Stimulated activated CD4-positive, alpha-beta T cell treated with anti-CD3 and anti-CD28 coated beads, Interleukin-1b, Interleukin-23, amount 100 ng/mL, for 4 hours (primary cell): ENCODE data around the gene CDKN2C.
A peak's percentile ranks its signal among the peaks of the same experiment; 100 is the strongest.
"Not testable (repeated sequence)": the region's sequence is repeated elsewhere in the genome, so short reads cannot be mapped to it uniquely, and the experiment has no call there.

Experiments
- DNase-seq, 2 donors: peaks; one replicate each; pipeline ENCODE4 v3.0.0-alpha.2; 2020; ENCODE audit warnings: low read depth in 2 of 2

The CDKN2C gene

GRCh38 chr1:50969611-50970508, at the start of gene CDKN2C:
Gene CDKN2C (plus strand): TSS chr1:50970245. CDS start chr1:50970369, 124 bp downstream.
- peak in 1 of 2 donors; percentile 24 for DNase-seq

DNA sequence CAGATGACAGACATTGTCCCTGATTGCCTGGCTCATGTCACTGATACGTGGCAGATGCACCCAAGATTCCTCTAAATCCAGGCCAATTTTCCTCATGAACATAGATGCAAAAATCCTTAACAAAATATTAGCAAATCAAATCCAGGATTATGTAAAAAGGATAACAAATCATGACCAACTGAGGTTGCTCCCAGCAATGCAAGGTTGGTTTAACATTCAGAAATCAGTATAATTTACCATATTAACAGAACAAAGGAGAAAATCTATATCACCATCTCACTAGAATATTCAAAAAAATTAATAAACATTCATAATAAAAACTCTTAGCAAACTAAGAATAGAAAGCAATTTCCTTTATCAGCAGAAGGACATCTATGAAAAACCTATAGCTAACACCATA, 49.6 kb upstream of the CDKN2C start:
- no peak for DNase-seq

DNA sequence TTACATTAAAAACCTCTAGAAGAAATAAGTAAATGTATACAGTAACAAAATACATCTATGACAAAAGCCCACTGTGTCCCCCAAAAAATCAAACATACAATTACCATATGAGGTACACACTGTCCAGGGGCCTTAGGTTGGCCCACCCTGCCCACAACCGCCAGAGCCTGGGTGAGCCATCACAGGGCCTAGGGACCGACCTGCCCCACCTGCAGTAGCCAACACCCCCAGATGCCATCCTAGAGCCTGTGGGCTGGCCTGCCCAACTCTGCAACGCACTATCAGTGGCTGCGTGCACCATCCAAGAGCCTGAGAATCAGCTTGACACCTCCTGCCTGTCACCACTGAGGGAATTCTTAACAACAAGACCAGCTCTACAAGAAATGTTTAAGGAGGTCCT, 49.0 kb upstream of the CDKN2C start:
- DNase-seq = no peak

GRCh38 chr1:50923564-50923963, 46.5 kb upstream of the CDKN2C start:
- DNase-seq = no peak

- DNase-seq = no peak
Observed at GRCh38 chr1:50929376-50929958, 40.6 kb upstream of the CDKN2C start.

DNA sequence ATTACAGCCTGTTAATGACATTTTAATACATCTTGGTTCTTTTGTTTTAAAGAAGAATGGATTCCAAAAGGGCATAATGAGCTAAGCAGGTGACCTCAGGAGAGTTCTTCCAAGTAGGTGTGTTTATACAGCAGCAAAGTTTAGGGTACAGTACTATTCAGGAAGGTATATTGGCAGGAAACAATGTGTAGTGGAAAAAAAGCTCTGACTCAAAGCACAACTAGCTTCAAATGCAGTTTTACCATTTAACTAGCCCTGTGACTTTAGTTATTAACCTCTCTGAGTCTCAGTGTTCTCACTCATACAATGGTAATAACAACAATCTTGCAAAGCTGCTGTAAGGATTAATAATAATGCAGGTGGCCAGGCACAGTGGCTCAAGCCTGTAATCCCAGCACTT, 39.9 kb upstream of the CDKN2C start:
- DNase-seq = no peak

DNA sequence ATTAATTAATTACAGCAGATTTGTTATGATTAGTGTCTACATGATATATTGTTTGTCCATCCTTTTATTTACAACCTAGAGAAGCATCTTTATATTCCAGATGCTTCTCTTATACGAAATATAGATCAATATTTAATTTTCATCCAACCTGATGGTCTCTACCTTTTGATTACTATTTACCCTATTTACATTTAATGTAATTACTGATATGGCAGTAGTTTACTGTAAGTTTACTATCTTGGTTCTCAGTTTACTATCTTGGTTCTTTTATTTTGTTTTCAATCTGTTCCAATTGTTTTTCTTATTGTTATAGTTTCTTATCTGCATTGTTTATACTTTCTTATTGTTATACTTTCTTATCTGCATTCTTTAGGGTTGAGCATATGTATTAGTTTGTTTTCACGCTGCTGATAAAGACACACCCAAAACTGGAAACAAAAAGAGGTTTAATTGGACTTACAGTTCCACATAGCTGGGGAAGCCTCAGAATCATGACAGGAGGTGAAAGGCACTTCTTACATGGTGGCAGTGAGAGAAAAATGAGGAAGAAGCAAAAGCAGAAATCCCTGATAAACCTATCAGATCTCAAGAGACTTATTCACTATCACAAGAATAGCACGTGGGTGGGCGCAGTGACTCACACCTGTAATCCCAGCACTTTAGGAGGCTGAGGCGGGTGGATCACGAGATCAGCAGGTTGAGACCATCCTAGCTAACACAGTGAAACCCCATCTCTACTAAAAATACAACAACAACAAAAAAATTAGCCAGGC, 38.9 kb upstream of the CDKN2C start:
- DNase-seq = no peak

DNA sequence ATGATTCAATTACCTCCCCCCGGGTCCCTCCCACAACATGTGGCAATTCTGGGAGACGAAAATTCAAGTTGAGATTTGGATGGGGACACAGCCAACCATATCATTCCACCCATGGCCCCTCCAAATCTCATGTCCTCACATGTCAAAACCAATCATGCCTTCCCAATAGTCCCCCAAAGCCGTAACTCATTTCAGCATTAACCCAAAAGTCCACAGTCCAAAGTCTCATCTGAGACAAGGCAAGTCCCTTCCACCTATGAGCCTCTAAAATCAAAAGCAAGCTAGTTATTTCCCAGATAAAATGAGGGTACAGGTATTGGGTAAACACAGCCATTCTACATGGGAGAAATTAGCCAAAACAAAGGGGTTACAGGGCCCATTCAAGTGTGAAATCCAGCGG, 38.0 kb upstream of the CDKN2C start:
- DNase-seq = not testable (repeated sequence)

DNA sequence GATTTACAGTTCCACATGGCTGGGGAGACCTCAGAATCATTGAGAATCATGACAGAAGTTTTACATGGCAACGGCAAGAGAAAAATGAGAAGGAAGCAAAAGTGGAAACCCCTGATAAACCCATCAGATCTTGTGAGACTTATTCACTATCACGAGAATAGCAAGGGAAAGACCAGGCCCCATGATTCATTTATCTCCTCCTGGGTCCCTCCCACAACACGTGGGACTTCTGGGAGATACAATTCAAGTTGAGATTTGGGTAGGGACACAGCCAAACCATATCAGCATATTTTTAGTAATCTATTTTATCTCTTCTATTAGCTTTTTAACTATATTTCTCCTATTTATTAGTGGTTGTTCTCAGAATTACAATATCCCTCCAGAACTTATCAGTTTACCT, 36.3 kb upstream of the CDKN2C start:
- DNase-seq = not testable (repeated sequence)

- DNase-seq = no peak
Observed at GRCh38 chr1:50934838-50935237, 35.2 kb upstream of the CDKN2C start.

- DNase-seq = not testable (repeated sequence)
Observed at GRCh38 chr1:50935276-50935675, 34.8 kb upstream of the CDKN2C start.

DNA sequence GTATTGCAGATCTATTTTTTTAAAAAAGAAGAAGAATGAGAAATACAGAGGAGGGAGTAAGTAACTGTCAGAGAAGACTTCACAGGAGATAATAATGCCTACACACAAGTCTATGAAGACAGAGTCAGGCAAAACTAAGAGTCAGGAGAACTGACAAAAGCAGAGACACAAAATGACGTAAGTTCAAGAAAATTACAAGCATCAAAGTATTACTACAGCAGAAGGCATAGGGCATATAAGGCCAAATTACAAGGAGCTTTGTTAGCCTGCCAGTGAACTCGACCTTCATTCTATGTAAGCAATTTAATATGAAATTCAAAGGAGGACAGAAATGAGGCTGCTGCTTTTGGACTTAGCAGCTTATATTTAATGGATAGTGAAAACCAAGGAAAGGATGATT, 33.7 kb upstream of the CDKN2C start:
- no peak for DNase-seq

- DNase-seq = no peak
Observed at GRCh38 chr1:50940291-50940690, 29.8 kb upstream of the CDKN2C start.

- DNase-seq = no peak
Observed at GRCh38 chr1:50942334-50942733, 27.7 kb upstream of the CDKN2C start.

- no peak for DNase-seq
Observed at GRCh38 chr1:50949286-50949982, 20.6 kb upstream of the CDKN2C start.

DNA sequence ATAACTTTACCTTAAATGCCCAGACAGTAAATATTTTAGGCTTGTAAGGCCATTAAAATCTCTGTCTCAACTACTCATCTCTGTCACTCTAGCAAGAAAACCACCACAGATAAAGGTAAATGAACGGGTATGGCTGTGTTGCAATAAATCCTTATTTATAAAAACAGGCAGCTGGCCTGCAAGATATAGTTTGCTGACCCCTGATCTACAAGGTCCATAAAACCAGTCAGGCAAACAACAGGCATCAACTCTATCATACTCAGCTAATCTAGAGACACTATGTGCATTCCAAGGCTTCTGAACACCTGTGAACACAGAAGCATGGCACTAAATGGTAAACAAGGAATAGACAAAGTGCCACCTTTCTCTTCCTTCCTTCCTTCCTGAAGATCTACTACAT, 19.6 kb upstream of the CDKN2C start:
- no peak for DNase-seq

GRCh38 chr1:50952566-50952965, 17.5 kb upstream of the CDKN2C start:
- not testable (repeated sequence) for DNase-seq

DNA sequence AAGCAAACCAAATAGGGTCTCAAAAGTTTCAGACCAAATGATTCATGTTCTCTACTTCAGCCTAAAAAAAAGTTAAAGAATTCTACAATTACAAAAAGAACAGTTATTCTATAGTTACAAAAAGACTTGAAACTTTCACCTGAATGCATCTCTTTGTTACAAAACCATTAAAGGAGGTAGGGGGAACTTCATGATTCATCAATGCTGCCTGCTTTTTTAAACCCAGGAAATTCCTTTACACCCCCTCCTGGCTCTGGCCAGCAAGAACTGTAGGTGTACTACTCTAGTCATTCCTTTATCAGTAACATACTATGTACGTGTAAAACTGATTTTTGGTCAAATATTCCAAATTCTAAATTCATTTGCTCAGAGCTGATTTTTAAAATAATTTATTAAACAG, 14.9 kb upstream of the CDKN2C start:
- DNase-seq = no peak

GRCh38 chr1:50959303-50959912, 10.6 kb upstream of the CDKN2C start:
- DNase-seq = no peak

- DNase-seq = peak; percentile 91 to 93
Observed at GRCh38 chr1:50959913-50960844, 9.9 kb upstream of the CDKN2C start, which contains the start of gene FAF1. Gene FAF1 (minus strand): TSS chr1:50960267. CDS start chr1:50959811, 456 bp downstream.
